IMR-90 (cell line): ENCODE results near the gene FBXW5. TPM values are rescaled to one million over a fixed set of nuclear protein-coding genes. Genes with fewer than 3 reads are reported as not detected.

Source experiments
- ATAC-seq: fragments of 200-7000 bp; cut with Tn5 transposase; 2 replicates; pipeline ENCODE4 v1.9.1; 2020; ENCODE audit warnings: low read depth, mild to moderate bottlenecking, moderate library complexity
- BruUV-seq: library from RNA; stranded (reverse); fragments of 400-500 nt; replicated peaks from 2 replicates; lab custom pipeline; 2021; lab: Mats Ljungman, UMichigan
- CTCF ChIA-PET: fragments of 300-600 bp; formaldehyde crosslinking; extraction: SDS; loops from one replicate; lab custom pipeline; 2021; ENCODE audit warnings: antibody characterized with exemption; lab: Yijun Ruan, JAX
- POLR2A ChIA-PET: fragments of 300-600 bp; sonication (Branson Sonifier 250); formaldehyde crosslinking; loops from one replicate; lab custom pipeline; 2022; ENCODE audit warnings: antibody characterized with exemption; ENCODE audit not compliant: unreplicated experiment; lab: Charles Lee
- DNase-seq: peaks from one replicate; pipeline ENCODE4 v3.0.0; 2013
- H2AFZ ChIP-seq: replicated peaks from 2 replicates; pipeline ENCODE3; 2013; ENCODE audit warnings: low read length, mild to moderate bottlenecking; ENCODE audit not compliant: poor library complexity
- H2AK5ac ChIP-seq: 2 replicates; pipeline ENCODE4 v1.6.1; 2013; ENCODE audit warnings: low read depth, low read length, inconsistent platforms
- H2AK9ac ChIP-seq: replicated peaks from 2 replicates; pipeline ENCODE3; 2013; ENCODE audit warnings: mild to moderate bottlenecking, low read depth, low read length, moderate library complexity; ENCODE audit not compliant: poor library complexity
- H2BK120ac ChIP-seq: 2 replicates; pipeline ENCODE4 v1.6.1; 2013; ENCODE audit warnings: low read depth, low read length, inconsistent platforms
- H2BK15ac ChIP-seq: 3 replicates; pipeline ENCODE4 v1.6.1; 2013; ENCODE audit warnings: low read depth, low read length, inconsistent platforms
- H2BK20ac ChIP-seq: 2 replicates; pipeline ENCODE4 v1.6.1; 2013; ENCODE audit warnings: low read depth, mild to moderate bottlenecking, inconsistent platforms, low read length, moderate library complexity
- H2BK5ac ChIP-seq: 2 replicates; pipeline ENCODE4 v1.6.1; 2013; ENCODE audit warnings: mild to moderate bottlenecking, low read depth, low read length, inconsistent platforms; ENCODE audit not compliant: poor library complexity, severe bottlenecking
- H3K14ac ChIP-seq: replicated peaks from 2 replicates; pipeline ENCODE4 v1.6.1; 2013; ENCODE audit warnings: low read depth, low read length, inconsistent platforms
- H3K18ac ChIP-seq: 2 replicates; pipeline ENCODE4 v1.6.1; 2013; ENCODE audit warnings: low read depth, low read length, control low read depth
- H3K23ac ChIP-seq: 2 replicates; pipeline ENCODE4 v1.6.1; 2013; ENCODE audit warnings: low read depth, low read length, inconsistent platforms
- H3K27ac ChIP-seq: 2 replicates; pipeline ENCODE4 v1.5.1; 2013; ENCODE audit warnings: mild to moderate bottlenecking, control low read depth, low read length; ENCODE audit not compliant: insufficient read depth
- H3K27me3 ChIP-seq: 2 replicates; pipeline ENCODE4 v1.6.1; 2013; ENCODE audit warnings: low read length; ENCODE audit not compliant: control insufficient read depth, insufficient read depth
- H3K36me3 ChIP-seq: 2 replicates; pipeline ENCODE4 v1.6.1; 2013; ENCODE audit warnings: low read length, mixed read lengths; ENCODE audit not compliant: control insufficient read depth, insufficient read depth
- H3K4ac ChIP-seq: 2 replicates; pipeline ENCODE4 v1.6.1; 2013; ENCODE audit warnings: low read depth, low read length, inconsistent platforms
- H3K4me1 ChIP-seq: 2 replicates; pipeline ENCODE4 v1.6.1; 2013; ENCODE audit warnings: low read length, mixed read lengths; ENCODE audit not compliant: control insufficient read depth, insufficient read depth
- H3K4me2 ChIP-seq: 2 replicates; pipeline ENCODE4 v1.6.1; 2013; ENCODE audit warnings: low read depth, mild to moderate bottlenecking, control low read depth, low read length, moderate library complexity
- H3K4me3 ChIP-seq: 2 replicates; pipeline ENCODE4 v1.5.1; 2013; ENCODE audit warnings: low read depth, mild to moderate bottlenecking, control low read depth, low read length, moderate library complexity; ENCODE audit not compliant: insufficient read depth
- H3K56ac ChIP-seq: 2 replicates; pipeline ENCODE4 v1.6.1; 2013; ENCODE audit warnings: low read length, inconsistent platforms; ENCODE audit not compliant: insufficient read depth; ENCODE audit errors: extremely low read depth
- H3K79me1 ChIP-seq, 2 experiments: 2 replicates each; pipeline ENCODE4 v1.6.1; 2013; ENCODE audit warnings: low read length in 2 of 2, inconsistent platforms in 1 of 2, low read depth in 1 of 2
- H3K9ac ChIP-seq: 2 replicates; pipeline ENCODE4 v1.6.1; 2013; ENCODE audit warnings: low read depth, low read length, control low read depth
- H3K9me1 ChIP-seq: 2 replicates; pipeline ENCODE4 v1.6.1; 2013; ENCODE audit warnings: low read length, inconsistent platforms; ENCODE audit not compliant: insufficient read depth
- H3K9me3 ChIP-seq: 2 replicates; pipeline ENCODE4 v1.6.1; 2013; ENCODE audit warnings: low read length; ENCODE audit not compliant: control insufficient read depth, insufficient read depth
- H4K20me1 ChIP-seq: 2 replicates; pipeline ENCODE4 v1.6.1; 2013; ENCODE audit warnings: low read length, inconsistent platforms; ENCODE audit not compliant: insufficient read depth
- H4K5ac ChIP-seq: 2 replicates; pipeline ENCODE4 v1.6.1; 2013; ENCODE audit warnings: mild to moderate bottlenecking, low read depth, low read length, control low read depth
- H4K8ac ChIP-seq, 2 experiments: 2 replicates each; pipeline ENCODE4 v1.6.1; 2013; ENCODE audit warnings: low read depth in 2 of 2, low read length in 2 of 2, control low read depth in 1 of 2, inconsistent platforms in 1 of 2
- H4K91ac ChIP-seq: 2 replicates; pipeline ENCODE4 v1.6.1; 2013; ENCODE audit warnings: low read depth, low read length, inconsistent platforms; ENCODE audit not compliant: insufficient read depth
- MAZ ChIP-seq: IDR thresholded peaks from 2 replicates; pipeline ENCODE4 v1.6.1; 2012; ENCODE audit warnings: low read depth, mild to moderate bottlenecking, low read length, improper control_type of control experiment, moderate library complexity, borderline replicate concordance
- RAD21 ChIP-seq: IDR thresholded peaks from 2 replicates; pipeline ENCODE4 v1.6.1; 2012; ENCODE audit warnings: low read length, improper control_type of control experiment
- WGBS, 2 experiments: methylation state at CpG; one replicate each; pipeline versions ENCODE4 v1.1.5 to v1.1.7; 2013; ENCODE audit warnings: missing lambda C conversion rate in 2 of 2; ENCODE audit not compliant: insufficient read length in 1 of 2; ENCODE audit errors: extremely low coverage in 2 of 2; 5-methylcytosine and 5-hydroxymethylcytosine counted together
- dilution Hi-C: fragments of 300-500 bp; cut with HindIII; formaldehyde crosslinking; loops from one replicate; pipeline ENCODE4 v1.14.3; 2018; ENCODE audit warnings: low sequenced_read_pairs; ENCODE audit not compliant: unreplicated experiment
- in situ Hi-C: fragments of 300-500 bp; cut with MboI; formaldehyde crosslinking; loops from 3 replicates; pipeline ENCODE4 v1.14.3; 2019; ENCODE audit warnings: low sequenced_read_pairs, inconsistent platforms, mixed read lengths
- intact Hi-C: fragments of 100-400 bp; cut with micrococcal nuclease; formaldehyde crosslinking; loops from 2 replicates; pipeline ENCODE4 v1.10.0; 2022
- polyA plus RNA-seq, 3 experiments: library from polyadenylated mRNA; depleted of rRNA; stranded (reverse); fragments of >200 nt; gene quantifications; 2 replicates each; pipeline ENCODE4 v1.2.3, GENCODE V29; 2012; ENCODE audit warnings: low replicate concordance in 1 of 3
- total RNA-seq: library from RNA; depleted of rRNA; stranded (reverse); fragments of >200 nt; gene quantifications from 2 replicates; pipeline ENCODE4 v1.2.3, GENCODE V29; 2012

FBXW5 gene
- total and polyA plus RNA-seq, 2 of the 4 experiments (the other 2 are of a cell fraction), result 65.1 to 80.2 TPM

DNA sequence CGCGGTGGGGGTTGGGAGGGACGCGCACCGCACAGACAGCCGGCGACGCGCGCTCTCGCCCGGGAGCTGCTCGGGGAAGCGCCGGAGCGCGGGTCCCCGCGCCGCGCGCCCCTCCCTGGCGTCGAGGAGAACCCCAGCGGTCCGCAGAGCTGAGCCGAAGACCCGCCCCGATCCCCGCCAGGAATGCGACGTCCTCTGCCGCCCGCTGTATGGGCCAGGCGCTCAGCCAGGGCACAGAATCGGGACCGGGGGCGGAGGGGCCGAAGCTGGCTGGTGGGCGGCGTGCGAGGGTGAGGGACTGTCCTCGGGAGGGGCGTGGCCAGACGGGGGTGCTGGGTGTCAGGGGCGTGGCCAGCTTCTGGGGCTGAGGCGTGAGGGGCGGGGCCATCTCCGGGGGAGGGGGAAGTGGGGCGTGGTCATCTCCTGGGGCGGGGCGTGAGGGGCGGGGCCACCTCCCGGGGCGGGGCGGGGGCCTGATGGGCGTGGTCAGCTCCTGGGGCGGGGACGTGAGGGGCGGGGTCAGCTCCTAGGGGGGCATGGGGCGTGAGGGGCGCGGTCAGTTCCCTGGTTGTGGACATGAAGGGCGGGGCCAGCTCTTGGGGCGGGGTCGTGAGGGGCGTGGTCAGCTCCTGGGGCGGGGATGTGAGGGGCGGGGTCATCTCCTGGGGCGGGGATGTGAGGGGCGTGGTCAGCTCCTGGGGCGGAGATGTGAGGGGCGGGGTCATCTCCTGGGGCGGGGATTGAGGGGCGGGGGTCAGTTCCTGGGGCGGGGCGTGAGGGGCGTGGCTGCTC, 33.7 kb upstream of the FBXW5 start:
- no TSS peak for BruUV-seq
- Histone ChIP-seq H3K27ac (peak overlapping the region; percentile 12; the same call in 1 of the 2 replicates), H2AK5ac (no peak overlapping the region), H3K36me3 (no peaks in the 10 kb centered on the region), H3K4me2 (peak overlapping the region; percentile 87), H3K4me3 (peak overlapping the region; percentile 60), H3K4me1 (peaks cover 7% of the 10 kb centered on the region; the same call in 1 of the 2 replicates), H2AFZ (peak overlapping the region; percentile 89), H4K5ac (no peak overlapping the region), H2BK15ac (no peak overlapping the region), H4K91ac (no peak overlapping the region), H4K20me1 (no peaks in the 10 kb centered on the region), H3K4ac (0 out of 2 replicates have a peak overlapping the region, but pooled peaks have one; percentile 24), H3K14ac (no peak overlapping the region), H3K56ac (no peak overlapping the region), H2BK5ac (no peak overlapping the region), H3K9ac (peak overlapping the region; percentile 48; the same call in 1 of the 2 replicates), H3K18ac (no peak overlapping the region; the same call in 1 of the 2 replicates), H2BK120ac (peak overlapping the region; percentile 10; the same call in 1 of the 2 replicates), H3K27me3 (peaks cover 13% of the 10 kb centered on the region; the same call in 1 of the 2 replicates), H3K23ac (no peak overlapping the region; the same call in 1 of the 2 replicates), H3K9me1 (no peaks in the 10 kb centered on the region), H3K9me3 (no peaks in the 10 kb centered on the region), H4K8ac (peak overlapping the region; percentile 27 to 58; a peak in 2 of 4 replicates), H2AK9ac (no peak overlapping the region), H2BK20ac (no peak overlapping the region), H3K79me1 (no peaks in the 10 kb centered on the region)
- TF ChIP-seq MAZ, result peak; percentile 15; the same call in 1 of the 2 replicates
- TF ChIP-seq RAD21, result no peak
- peak; percentile 77 for ATAC-seq
- dilution Hi-C loops, result no loop called here
- in situ Hi-C loops, result no loop called here
- ChIA-PET CTCF (interaction anchor here (0.9 kb wide), 1 partner anchor 57 kb away, joined by 3 read pairs; no protein-coding TSS in a partner anchor), POLR2A (interaction anchor here (0.6 kb wide), 1 partner anchor 54 kb away, joined by 4 read pairs; no protein-coding TSS in a partner anchor)
- intact Hi-C loops, result no loop called here
- WGBS, 2 experiments, result 2% methylated on average over 10 of the region's 78 CpGs; no CpG with 5 or more reads in 1 of the 2 experiments
- DNase-seq, result peak; percentile 25
